Nephron progenitor cell (in vitro differentiated cells): ENCODE data around the gene EML1.

Experiments used
- DNase-seq: peaks from one replicate; pipeline ENCODE4 v3.0.0; 2021
- H3K27ac Mint-ChIP-seq: 2 replicates; pipeline ENCODE4 v1.8.0; 2021; ENCODE audit warnings: mild to moderate bottlenecking, moderate library complexity, mixed read lengths
- H3K27me3 Mint-ChIP-seq: 2 replicates; pipeline ENCODE4 v1.8.0; 2021; ENCODE audit warnings: mild to moderate bottlenecking, low read depth, mixed read lengths; ENCODE audit not compliant: poor library complexity
- H3K36me3 Mint-ChIP-seq: 2 replicates; pipeline ENCODE4 v1.8.0; 2021; ENCODE audit warnings: low read depth, mixed read lengths
- H3K4me1 Mint-ChIP-seq: 2 replicates; pipeline ENCODE4 v1.8.0; 2021; ENCODE audit warnings: mixed read lengths
- H3K4me3 Mint-ChIP-seq: 2 replicates; pipeline ENCODE4 v1.8.0; 2021; ENCODE audit warnings: mild to moderate bottlenecking, moderate library complexity, mixed read lengths
- H3K9me3 Mint-ChIP-seq: 2 replicates; pipeline ENCODE4 v1.8.0; 2021; ENCODE audit warnings: mild to moderate bottlenecking, moderate library complexity, mixed read lengths
- CTCF ChIP-seq: fragments of 200-600 bp; sonication (generic); IDR thresholded peaks from 2 replicates; pipeline ENCODE4 v1.5.0; 2021; ENCODE audit warnings: antibody characterized with exemption

The EML1 gene

GRCh38 chr14:99916091-99916383 lies 122.8 kb downstream of the EML1 start:
- no peak for DNase-seq
- peaks cover 20% of the 10 kb centered on the region for H3K36me3 Mint-ChIP-seq
- no peaks in the 10 kb centered on the region for H3K4me1 Mint-ChIP-seq
- no peak overlapping the region for H3K4me3 Mint-ChIP-seq
- H3K27ac Mint-ChIP-seq = no peak overlapping the region
- H3K27me3 Mint-ChIP-seq = peaks cover 4% of the 10 kb centered on the region
- no peak for TF ChIP-seq CTCF
- no peaks in the 10 kb centered on the region for H3K9me3 Mint-ChIP-seq

GRCh38 chr14:99918781-99919180 lies 125.6 kb downstream of the EML1 start:
- peaks cover 4% of the 10 kb centered on the region for H3K27me3 Mint-ChIP-seq
- H3K9me3 Mint-ChIP-seq = no peaks in the 10 kb centered on the region
- no peak for DNase-seq
- H3K36me3 Mint-ChIP-seq = peaks cover 29% of the 10 kb centered on the region
- no peak overlapping the region for H3K4me3 Mint-ChIP-seq
- H3K27ac Mint-ChIP-seq = no peak overlapping the region
- no peaks in the 10 kb centered on the region for H3K4me1 Mint-ChIP-seq
- no peak for TF ChIP-seq CTCF

- peaks cover 4% of the 10 kb centered on the region for H3K27me3 Mint-ChIP-seq
- no peaks in the 10 kb centered on the region for H3K9me3 Mint-ChIP-seq
These were observed 128.2 kb downstream of the EML1 start for GRCh38 chr14:99921425-99921824.

GRCh38 chr14:99924379-99924778 lies 131.2 kb downstream of the EML1 start:
- no peak for DNase-seq
- peaks cover 11% of the 10 kb centered on the region for H3K4me1 Mint-ChIP-seq
- peaks cover 57% of the 10 kb centered on the region for H3K36me3 Mint-ChIP-seq
- no peaks in the 10 kb centered on the region for H3K27me3 Mint-ChIP-seq
- H3K9me3 Mint-ChIP-seq = peaks cover 14% of the 10 kb centered on the region
- no peak for TF ChIP-seq CTCF
- H3K27ac Mint-ChIP-seq = no peak overlapping the region
- H3K4me3 Mint-ChIP-seq = no peak overlapping the region

More at GRCh38 chr14:99921425-99921824, 128.2 kb downstream of the EML1 start:
- no peak overlapping the region for H3K4me3 Mint-ChIP-seq
- no peak overlapping the region for H3K27ac Mint-ChIP-seq
- TF ChIP-seq CTCF = no peak
- H3K36me3 Mint-ChIP-seq = peaks cover 40% of the 10 kb centered on the region
- H3K4me1 Mint-ChIP-seq = no peaks in the 10 kb centered on the region
- no peak for DNase-seq

- Mint-ChIP-seq H3K4me1 (peaks cover 13% of the 10 kb centered on the region), H3K36me3 (peaks cover 57% of the 10 kb centered on the region), H3K4me3 (no peak overlapping the region), H3K9me3 (peaks cover 14% of the 10 kb centered on the region), H3K27ac (peak overlapping the region; percentile 29), H3K27me3 (no peaks in the 10 kb centered on the region)
- DNase-seq = no peak
- TF ChIP-seq CTCF = no peak
These were observed 132.3 kb downstream of the EML1 start for GRCh38 chr14:99925471-99925870.

- H3K27me3 Mint-ChIP-seq = no peaks in the 10 kb centered on the region
- no peak overlapping the region for H3K4me3 Mint-ChIP-seq
- TF ChIP-seq CTCF = no peak
- peaks cover 14% of the 10 kb centered on the region for H3K9me3 Mint-ChIP-seq
- peak overlapping the region; percentile 83 for H3K27ac Mint-ChIP-seq
- DNase-seq = no peak
- peaks cover 29% of the 10 kb centered on the region for H3K36me3 Mint-ChIP-seq
- peaks cover 13% of the 10 kb centered on the region for H3K4me1 Mint-ChIP-seq
These were observed 135.8 kb downstream of the EML1 start for GRCh38 chr14:99928963-99929362.
